ENCODE results near the gene C19orf85. TPM values are rescaled to one million over a fixed set of nuclear protein-coding genes. Genes with fewer than 3 reads are reported as not detected.

C19orf85 gene
- total and polyA plus RNA-seq, 12 donors: not detected

DNA sequence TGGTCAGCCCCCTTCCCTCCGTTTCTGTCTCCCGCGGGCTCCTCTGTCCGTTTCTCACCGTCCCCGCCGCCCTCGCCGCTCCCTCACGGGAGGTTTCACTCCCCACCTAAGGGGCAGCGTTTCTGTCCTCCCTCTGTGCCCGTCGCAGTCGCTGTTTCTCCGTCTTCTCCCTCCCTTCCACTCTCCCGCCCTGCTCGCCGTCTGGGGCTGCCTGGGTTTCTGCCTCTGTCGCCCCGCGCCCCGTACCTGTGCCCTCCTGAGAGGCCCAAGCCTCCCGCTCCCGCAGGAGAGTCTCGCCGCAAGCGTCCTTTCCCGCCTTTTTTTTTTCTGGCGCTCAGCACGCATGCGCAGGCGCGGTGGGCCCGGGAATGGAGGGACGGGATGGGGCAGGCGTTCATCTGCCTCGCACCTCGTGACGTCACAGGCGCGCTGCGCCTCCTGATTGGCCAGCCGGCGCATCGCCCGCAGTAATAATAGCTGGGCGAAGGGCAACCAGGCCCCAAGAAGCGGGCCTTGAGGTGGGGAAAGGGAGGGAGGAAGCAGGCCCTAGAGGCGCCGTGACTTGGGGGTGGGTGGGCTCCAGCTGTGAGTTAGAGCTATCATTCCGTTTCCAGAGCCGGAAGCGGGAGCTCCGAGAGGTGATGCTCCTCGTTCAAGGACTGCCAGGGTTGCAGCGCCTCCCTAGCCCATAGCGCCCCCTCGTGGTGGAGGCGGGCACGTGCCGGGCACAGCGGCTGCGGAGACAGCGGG lies 39.1 kb upstream of the C19orf85 start:
- peak overlapping the region in 3 of 5 donors; percentile 54 to 81 (median 69) for H3K27ac ChIP-seq
- no peaks in the 10 kb centered on the region for H3K4me1 ChIP-seq (replicated peaks in 1 of 2)
- peak in 1 of 2 donors; percentile 17 for TF ChIP-seq POLR2A (IDR thresholded peaks at IDR 0.05)
- TF ChIP-seq, protein P1, sequence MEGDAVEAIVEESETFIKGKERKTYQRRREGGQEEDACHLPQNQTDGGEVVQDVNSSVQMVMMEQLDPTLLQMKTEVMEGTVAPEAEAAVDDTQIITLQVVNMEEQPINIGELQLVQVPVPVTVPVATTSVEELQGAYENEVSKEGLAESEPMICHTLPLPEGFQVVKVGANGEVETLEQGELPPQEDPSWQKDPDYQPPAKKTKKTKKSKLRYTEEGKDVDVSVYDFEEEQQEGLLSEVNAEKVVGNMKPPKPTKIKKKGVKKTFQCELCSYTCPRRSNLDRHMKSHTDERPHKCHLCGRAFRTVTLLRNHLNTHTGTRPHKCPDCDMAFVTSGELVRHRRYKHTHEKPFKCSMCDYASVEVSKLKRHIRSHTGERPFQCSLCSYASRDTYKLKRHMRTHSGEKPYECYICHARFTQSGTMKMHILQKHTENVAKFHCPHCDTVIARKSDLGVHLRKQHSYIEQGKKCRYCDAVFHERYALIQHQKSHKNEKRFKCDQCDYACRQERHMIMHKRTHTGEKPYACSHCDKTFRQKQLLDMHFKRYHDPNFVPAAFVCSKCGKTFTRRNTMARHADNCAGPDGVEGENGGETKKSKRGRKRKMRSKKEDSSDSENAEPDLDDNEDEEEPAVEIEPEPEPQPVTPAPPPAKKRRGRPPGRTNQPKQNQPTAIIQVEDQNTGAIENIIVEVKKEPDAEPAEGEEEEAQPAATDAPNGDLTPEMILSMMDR (IDR thresholded peaks at IDR 0.05): peak; percentile 97 to 100 (median 99)
- H3K9me3 ChIP-seq (replicated peaks in 1 of 3): no peaks in the 10 kb centered on the region
- no peaks in the 10 kb centered on the region for H3K27me3 ChIP-seq
- DNase-seq: peak; percentile 92 to 97 (median 95)
- intact Hi-C loops (cut with DNase I): loop anchor here (2.0 to 10.0 kb wide), 3 partner anchors 37 to 359 kb away; partner anchors contain the start of genes C19orf85 (in 1 of the 2), ISOC2 (in 1 of the 2) and TNNT1 (in 1 of the 2)
- WGBS, 4 donors: 8 to 16% (median 10%) methylated on average over 52 to 64 of the region's 64 CpGs
- peak overlapping the region in 1 of 4 donors; percentile 52 for H3K4me3 ChIP-seq
- H3K36me3 ChIP-seq (replicated peaks in 1 of 2): no peaks in the 10 kb centered on the region

DNA sequence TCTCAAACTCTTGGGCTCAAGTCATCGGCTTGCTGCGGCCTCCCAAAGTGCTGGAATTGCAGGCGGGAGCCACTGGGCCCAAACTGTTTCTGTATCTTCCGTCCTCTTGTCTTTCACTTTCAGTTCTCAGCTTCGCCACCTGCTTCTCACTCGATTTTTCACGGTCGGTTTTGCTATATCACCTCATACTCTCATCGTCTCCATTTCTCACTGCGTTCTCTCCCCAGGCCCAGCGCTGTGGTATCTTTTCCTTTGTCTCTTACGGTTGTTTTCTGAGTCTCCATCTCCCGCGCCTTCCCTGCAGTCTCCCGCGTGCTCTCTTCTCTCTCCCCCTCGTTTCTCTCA lies 38.6 kb upstream of the C19orf85 start:
- DNase-seq: no peak
- Histone ChIP-seq H3K4me3 (no peak overlapping the region), H3K27ac (no peak overlapping the region), H3K36me3 (replicated peaks in 1 of 2) (no peaks in the 10 kb centered on the region), H3K27me3 (no peaks in the 10 kb centered on the region), H3K9me3 (replicated peaks in 1 of 3) (no peaks in the 10 kb centered on the region), H3K4me1 (replicated peaks in 1 of 2) (no peaks in the 10 kb centered on the region)
- TF ChIP-seq POLR2A (IDR thresholded peaks at IDR 0.05): no peak
- TF ChIP-seq, protein P1 (IDR thresholded peaks at IDR 0.05): no peak
- 77 to 91% (median 88%) methylated on average over 17 of the region's 17 CpGs for WGBS, 4 donors
- intact Hi-C loops (cut with DNase I): loop anchor here (2.0 to 10.0 kb wide), 3 partner anchors 36 to 358 kb away; partner anchors contain the start of genes C19orf85 (in 1 of the 2), ISOC2 (in 1 of the 2) and TNNT1 (in 1 of the 2)

DNA sequence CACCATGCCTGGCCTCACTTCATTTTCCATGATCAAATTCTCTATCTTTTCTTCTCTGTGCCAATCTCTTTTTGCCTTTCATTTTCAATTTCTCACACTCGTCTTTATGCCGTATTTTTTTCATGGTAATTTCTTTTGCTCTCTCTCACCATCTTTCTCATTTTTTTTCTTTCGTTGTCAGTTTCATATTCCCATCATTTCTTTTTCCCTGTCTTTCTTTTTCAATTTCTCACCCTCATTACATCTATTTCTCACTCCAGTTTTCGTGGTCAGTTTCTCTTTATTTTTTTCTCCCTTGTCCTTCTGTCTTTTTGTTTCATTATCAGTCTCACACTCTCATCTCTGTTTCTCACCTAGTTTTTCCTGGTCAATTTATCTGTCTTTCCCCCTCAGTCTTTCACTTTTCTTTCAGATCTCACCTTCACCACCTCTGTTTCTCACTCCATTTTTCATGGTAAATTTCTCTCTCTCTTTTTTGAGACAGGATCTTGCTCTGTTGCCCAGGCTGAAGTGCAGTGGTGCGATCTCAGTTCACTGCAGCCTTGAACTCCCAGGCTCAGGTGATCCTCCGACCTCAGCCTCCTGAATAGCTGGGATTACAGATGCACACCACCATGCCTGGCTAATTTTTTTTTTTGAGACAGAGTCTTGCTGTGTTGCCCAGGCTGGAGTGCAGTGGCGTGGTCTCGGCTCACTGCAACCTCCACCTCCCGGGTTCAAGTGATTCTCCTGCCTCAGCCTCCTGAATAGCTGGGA lies 37.8 kb upstream of the C19orf85 start:
- H3K4me3 ChIP-seq: no peak overlapping the region
- TF ChIP-seq POLR2A (IDR thresholded peaks at IDR 0.05): no peak
- TF ChIP-seq, protein P1 (IDR thresholded peaks at IDR 0.05): no peak
- no peaks in the 10 kb centered on the region for H3K9me3 ChIP-seq (replicated peaks in 1 of 3)
- no peak overlapping the region for H3K27ac ChIP-seq
- 91 to 93% (median 92%) methylated on average over 9 of the region's 9 CpGs for WGBS, 4 donors
- no peaks in the 10 kb centered on the region for H3K27me3 ChIP-seq
- H3K4me1 ChIP-seq (replicated peaks in 1 of 2): no peaks in the 10 kb centered on the region
- intact Hi-C loops (cut with DNase I): loop anchor here (2.0 to 10.0 kb wide), 3 partner anchors 36 to 358 kb away; partner anchors contain the start of genes C19orf85 (in 1 of the 2), ISOC2 (in 1 of the 2) and TNNT1 (in 1 of the 2)
- DNase-seq: no peak
- H3K36me3 ChIP-seq (replicated peaks in 1 of 2): no peaks in the 10 kb centered on the region

- no peaks in the 10 kb centered on the region for H3K27me3 ChIP-seq
- H3K27ac ChIP-seq: no peak overlapping the region
- WGBS, 4 donors: 93 to 94% (median 94%) methylated on average over 18 to 26 of the region's 26 CpGs
- no peak overlapping the region for H3K4me3 ChIP-seq
- DNase-seq: no peak
- no peak for TF ChIP-seq POLR2A (IDR thresholded peaks at IDR 0.05)
- TF ChIP-seq, protein P1 (IDR thresholded peaks at IDR 0.05): no peak
- H3K36me3 ChIP-seq (replicated peaks in 1 of 2): no peaks in the 10 kb centered on the region
- intact Hi-C loops (cut with DNase I): loop anchor here in 1 of 2 donors (5.0 to 10.0 kb wide), 2 partner anchors 38 to 356 kb away; partner anchors contain the start of genes C19orf85, ISOC2 and TNNT1
- no peaks in the 10 kb centered on the region for H3K4me1 ChIP-seq (replicated peaks in 1 of 2)
- no peaks in the 10 kb centered on the region for H3K9me3 ChIP-seq (replicated peaks in 1 of 3)
These were observed 35.9 kb upstream of the C19orf85 start for GRCh38 chr19:55500368-55500952.

Measured in adrenal gland (tissue), 12 donors.